ENCODE results near the gene BCAS3.

DNA sequence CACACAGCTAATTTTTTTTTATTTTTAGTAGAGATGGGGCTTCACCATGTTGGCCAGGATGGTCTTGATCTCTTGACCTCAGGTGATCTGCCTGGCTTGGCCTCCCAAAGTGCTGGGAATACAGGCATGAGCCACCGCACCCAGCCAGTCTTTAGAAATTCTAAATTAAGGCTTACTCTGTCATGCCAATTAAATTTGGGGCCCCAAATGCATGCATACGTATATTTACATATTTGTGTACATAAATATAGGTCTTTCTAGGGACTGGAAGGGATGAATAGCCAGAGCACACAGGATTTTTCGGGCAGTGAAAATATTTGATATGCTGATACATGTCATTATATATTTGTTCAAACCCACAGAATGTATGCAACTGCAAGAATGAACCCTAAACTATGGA lies 105.1 kb downstream of the BCAS3 start:
- TF ChIP-seq POLR2A (IDR thresholded peaks at IDR 0.05; ENCODE audit: low read depth, low read length) (no peak), POLR2AphosphoS5 (IDR thresholded peaks at IDR 0.05; ENCODE audit: low read depth, low read length) (no peak), TAF1 (IDR thresholded peaks at IDR 0.05; ENCODE audit: borderline replicate concordance, low read depth, low read length) (no peak)
